ENCODE data around the gene BACH2. TPM values are rescaled to one million over a fixed set of nuclear protein-coding genes. Genes with fewer than 3 reads are reported as not detected.

BACH2 gene
- polyA plus RNA-seq, 1 experiment = 0.10 TPM

- no peak for DNase-seq (ENCODE audit: low read depth)
- Histone ChIP-seq H3K4me3 (ENCODE audit: low read depth, low read length) (no peak overlapping the region), H3K36me3 (ENCODE audit: control insufficient read depth, insufficient read depth, low read length) (no peaks in the 10 kb centered on the region), H3K27me3 (ENCODE audit: control insufficient read depth, insufficient read depth, low read length) (no peaks in the 10 kb centered on the region)
- ChIA-PET CTCF (interaction anchor here (0.7 to 1.4 kb wide), 2 partner anchors 12 to 550 kb away, joined by 3 to 4 read pairs; no protein-coding TSS in a partner anchor), POLR2A (no interaction called here)
- TF ChIP-seq CTCF (IDR thresholded peaks at IDR 0.05; ENCODE audit: insufficient read depth, low read depth, low read length) = no peak
Measured at GRCh38 chr6:89928604-89929003, 368.0 kb downstream of the BACH2 start.

GRCh38 chr6:89927791-89928550 is 368.7 kb downstream of the BACH2 start:
- no peak overlapping the region for H3K4me3 ChIP-seq (ENCODE audit: low read depth, low read length)
- no peak for TF ChIP-seq CTCF (IDR thresholded peaks at IDR 0.05; ENCODE audit: insufficient read depth, low read depth, low read length)
- ChIA-PET CTCF (interaction anchor here (0.7 to 1.4 kb wide), 2 partner anchors 12 to 551 kb away, joined by 3 to 4 read pairs; no protein-coding TSS in a partner anchor), POLR2A (no interaction called here)
- H3K36me3 ChIP-seq (ENCODE audit: control insufficient read depth, insufficient read depth, low read length) = no peaks in the 10 kb centered on the region
- DNase-seq (ENCODE audit: low read depth) = no peak
- H3K27me3 ChIP-seq (ENCODE audit: control insufficient read depth, insufficient read depth, low read length) = no peaks in the 10 kb centered on the region

- no peak for DNase-seq (ENCODE audit: low read depth)
- CTCF ChIA-PET = interaction anchor here (1.4 kb wide), 1 partner anchor 13 kb away, joined by 4 read pairs; no protein-coding TSS in a partner anchor
- H3K27me3 ChIP-seq (ENCODE audit: control insufficient read depth, insufficient read depth, low read length) = no peaks in the 10 kb centered on the region
- no peak for TF ChIP-seq CTCF (IDR thresholded peaks at IDR 0.05; ENCODE audit: insufficient read depth, low read depth, low read length)
- H3K4me3 ChIP-seq (ENCODE audit: low read depth, low read length) = no peak overlapping the region
- POLR2A ChIA-PET = no interaction called here
- H3K36me3 ChIP-seq (ENCODE audit: control insufficient read depth, insufficient read depth, low read length) = no peaks in the 10 kb centered on the region
Measured at GRCh38 chr6:89927264-89927663, 369.4 kb downstream of the BACH2 start.

GRCh38 chr6:89925826-89926225 is 370.8 kb downstream of the BACH2 start:
- H3K4me3 ChIP-seq (ENCODE audit: low read depth, low read length) = no peak overlapping the region
- no peak for DNase-seq (ENCODE audit: low read depth)
- H3K27me3 ChIP-seq (ENCODE audit: control insufficient read depth, insufficient read depth, low read length) = no peaks in the 10 kb centered on the region
- H3K36me3 ChIP-seq (ENCODE audit: control insufficient read depth, insufficient read depth, low read length) = no peaks in the 10 kb centered on the region
- ChIA-PET CTCF (no interaction called here), POLR2A (no interaction called here)
- TF ChIP-seq CTCF (IDR thresholded peaks at IDR 0.05; ENCODE audit: insufficient read depth, low read depth, low read length) = no peak

- no peak for TF ChIP-seq CTCF (IDR thresholded peaks at IDR 0.05; ENCODE audit: insufficient read depth, low read depth, low read length)
- no peak for DNase-seq (ENCODE audit: low read depth)
- no peaks in the 10 kb centered on the region for H3K27me3 ChIP-seq (ENCODE audit: control insufficient read depth, insufficient read depth, low read length)
- H3K36me3 ChIP-seq (ENCODE audit: control insufficient read depth, insufficient read depth, low read length) = no peaks in the 10 kb centered on the region
- H3K4me3 ChIP-seq (ENCODE audit: low read depth, low read length) = no peak overlapping the region
- ChIA-PET CTCF (interaction anchor here (0.7 to 1.4 kb wide), 2 partner anchors 10 to 16 kb away, joined by 3 read pairs; no protein-coding TSS in a partner anchor), POLR2A (no interaction called here)
Measured at GRCh38 chr6:89924231-89924630, 372.4 kb downstream of the BACH2 start.

Measured in BJ (cell line).